ENCODE measurements around the gene CRYBB3. TPM values are rescaled to one million over a fixed set of nuclear protein-coding genes. Genes with fewer than 3 reads are reported as not detected.
"Not testable (repeated sequence)": the region's sequence is repeated elsewhere in the genome, so short reads cannot be mapped to it uniquely, and the experiment has no call there.

CRYBB3 gene
- total RNA-seq, 2 donors from 2014 or later: 1.8 TPM; not detected in 1

GRCh38 chr22:25201557-25202273, 2.1 kb downstream of the CRYBB3 start:
- no peak for TF ChIP-seq CTCF (IDR thresholded peaks at IDR 0.05)
- no peak for ATAC-seq (ENCODE audit: insufficient number of reproducible peaks, low FRiP score, low read depth)

GRCh38 chr22:25202290-25202921, 2.7 kb downstream of the CRYBB3 start:
- H3K4me3 ChIP-seq: no peak overlapping the region
- TF ChIP-seq CTCF (IDR thresholded peaks at IDR 0.05): peak; percentile 81
- H3K9me3 ChIP-seq: no peaks in the 10 kb centered on the region
- peaks cover under 1% of the 10 kb centered on the region for H3K36me3 ChIP-seq
- DNase-seq (ENCODE audit: low spot score) (no peak), ATAC-seq (ENCODE audit: insufficient number of reproducible peaks, low FRiP score, low read depth) (no peak)
- no peaks in the 10 kb centered on the region for H3K27me3 ChIP-seq (replicated peaks; ENCODE audit: insufficient read depth)
- no peak overlapping the region for H3K27ac ChIP-seq
- H3K4me1 ChIP-seq (ENCODE audit: control insufficient read depth in 1 of 2, low read depth in 2 of 2): no peaks in the 10 kb centered on the region

More at GRCh38 chr22:25201557-25202273, 2.1 kb downstream of the CRYBB3 start:
- no peaks in the 10 kb centered on the region for H3K9me3 ChIP-seq
- peaks cover 8% of the 10 kb centered on the region for H3K36me3 ChIP-seq
- H3K27ac ChIP-seq: no peak overlapping the region
- no peaks in the 10 kb centered on the region for H3K4me1 ChIP-seq (ENCODE audit: control insufficient read depth in 1 of 2, low read depth in 2 of 2)
- no peaks in the 10 kb centered on the region for H3K27me3 ChIP-seq (replicated peaks; ENCODE audit: insufficient read depth)
- H3K4me3 ChIP-seq: no peak overlapping the region
- DNase-seq (ENCODE audit: low spot score): no peak

GRCh38 chr22:25203082-25203481, 3.4 kb downstream of the CRYBB3 start:
- H3K4me1 ChIP-seq (ENCODE audit: control insufficient read depth in 1 of 2, low read depth in 2 of 2): no peaks in the 10 kb centered on the region
- no peaks in the 10 kb centered on the region for H3K36me3 ChIP-seq
- H3K4me3 ChIP-seq: no peak overlapping the region
- no peaks in the 10 kb centered on the region for H3K27me3 ChIP-seq (replicated peaks; ENCODE audit: insufficient read depth)
- DNase-seq (ENCODE audit: low spot score) (no peak), ATAC-seq (ENCODE audit: insufficient number of reproducible peaks, low FRiP score, low read depth) (no peak)
- no peaks in the 10 kb centered on the region for H3K9me3 ChIP-seq
- no peak for TF ChIP-seq CTCF (IDR thresholded peaks at IDR 0.05)
- no peak overlapping the region for H3K27ac ChIP-seq

GRCh38 chr22:25204547-25204946, 4.9 kb downstream of the CRYBB3 start:
- H3K36me3 ChIP-seq; ATAC-seq (ENCODE audit: insufficient number of reproducible peaks, low FRiP score, low read depth); DNase-seq (ENCODE audit: low spot score); H3K4me1 ChIP-seq (ENCODE audit: control insufficient read depth in 1 of 2, low read depth in 2 of 2); H3K9me3 ChIP-seq; H3K27me3 ChIP-seq (replicated peaks; ENCODE audit: insufficient read depth); H3K27ac ChIP-seq; H3K4me3 ChIP-seq: not testable (repeated sequence)

- ATAC-seq (ENCODE audit: insufficient number of reproducible peaks, low FRiP score, low read depth) (no peak), DNase-seq (ENCODE audit: low spot score) (no peak)
- Histone ChIP-seq H3K4me3 (no peak overlapping the region), H3K27me3 (replicated peaks; ENCODE audit: insufficient read depth) (no peaks in the 10 kb centered on the region), H3K36me3 (no peaks in the 10 kb centered on the region), H3K27ac (no peak overlapping the region), H3K9me3 (no peaks in the 10 kb centered on the region), H3K4me1 (ENCODE audit: control insufficient read depth in 1 of 2, low read depth in 2 of 2) (no peaks in the 10 kb centered on the region)
- TF ChIP-seq CTCF (IDR thresholded peaks at IDR 0.05): no peak
Measured at GRCh38 chr22:25205847-25206246, 6.2 kb downstream of the CRYBB3 start.

Measured in thoracic aorta (tissue), 2 donors.